Glomerular visceral epithelial cell (primary cell): Measurements from ENCODE around the gene INKA1.
"Not testable (repeated sequence)": the region's sequence is repeated elsewhere in the genome, so short reads cannot be mapped to it uniquely, and the experiment has no call there.

ENCODE experiments used
- DNase-seq: peaks from one replicate; pipeline ENCODE4 v3.0.0-alpha.2; 2016; ENCODE audit errors: extremely low spot score

INKA1 gene

GRCh38 chr3:49807431-49808114, 4.5 kb downstream of the INKA1 start:
- no peak for DNase-seq

DNA sequence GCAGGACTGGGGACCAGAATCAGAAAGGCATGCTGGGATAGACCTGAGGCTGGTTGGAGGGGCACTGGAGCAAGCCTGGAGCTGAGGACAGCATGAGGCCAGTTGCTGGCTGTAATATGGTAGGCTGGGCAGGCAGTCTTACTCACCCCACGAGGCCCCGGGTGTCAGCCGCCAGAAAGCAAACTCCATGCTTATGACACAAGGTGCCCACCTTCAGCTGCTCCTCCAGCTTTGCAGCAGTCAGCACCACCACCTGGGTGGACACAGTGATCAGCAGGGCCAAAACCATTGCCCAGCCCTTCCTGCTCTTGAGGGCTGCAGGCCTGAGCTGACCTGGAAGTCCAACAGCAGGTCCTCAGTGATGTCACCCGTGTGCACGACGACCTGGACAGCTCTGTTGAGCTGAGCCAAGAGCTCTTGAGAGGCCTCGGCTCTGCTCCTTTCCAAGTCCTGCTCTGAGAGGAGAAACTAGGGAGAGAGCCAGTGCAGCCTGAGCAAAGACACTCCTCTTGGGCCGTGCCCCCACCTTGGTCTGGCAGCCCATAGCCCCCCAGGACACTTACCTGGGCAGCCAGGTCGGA, 9.9 kb downstream of the INKA1 start:
- no peak for DNase-seq

DNA sequence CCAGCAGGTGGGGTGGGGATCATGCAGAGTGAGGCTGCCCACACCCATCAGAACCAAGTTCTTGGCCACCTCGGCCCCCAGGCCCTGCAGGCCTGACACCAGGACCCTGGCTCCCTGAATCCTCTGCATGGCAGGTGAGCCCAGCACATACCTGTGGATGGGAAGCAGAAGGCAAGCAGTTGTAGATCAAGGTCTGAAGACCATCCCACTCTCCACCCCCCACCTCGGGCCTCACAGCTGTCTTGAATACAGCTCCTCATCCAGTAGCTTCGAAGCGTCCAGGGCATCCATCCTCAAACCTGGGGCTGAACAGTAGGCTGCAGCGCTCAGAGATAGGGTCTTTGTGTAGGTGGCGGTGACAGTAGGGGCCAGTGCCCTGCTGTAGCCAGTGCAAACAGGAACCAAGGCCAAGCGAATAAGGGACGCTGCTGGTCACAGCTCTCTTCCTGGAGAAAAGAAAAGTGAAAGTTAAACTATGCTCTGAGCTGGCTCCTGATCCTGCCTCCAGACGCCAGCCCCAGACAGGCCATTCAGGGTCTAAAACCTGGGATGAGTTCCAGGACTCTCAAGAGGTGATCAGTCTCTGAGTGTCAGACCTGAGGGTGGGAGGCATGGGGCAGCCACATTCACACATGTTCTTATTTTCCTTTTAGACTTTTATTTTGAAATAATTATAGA, 10.6 kb downstream of the INKA1 start, which contains the start of gene UBA7:
UBA7 (minus strand) TSS at position 457 of the 678 bp plus-strand sequence; CDS start at position 291, 166 bp downstream.
- peak; percentile 72 for DNase-seq

GRCh38 chr3:49823131-49823530, 20.1 kb downstream of the INKA1 start:
- DNase-seq: not testable (repeated sequence)

- DNase-seq: no peak
Measured at GRCh38 chr3:49826016-49826415, 23.0 kb downstream of the INKA1 start.

- DNase-seq: no peak
Measured at GRCh38 chr3:49831341-49831740, 28.3 kb downstream of the INKA1 start.

DNA sequence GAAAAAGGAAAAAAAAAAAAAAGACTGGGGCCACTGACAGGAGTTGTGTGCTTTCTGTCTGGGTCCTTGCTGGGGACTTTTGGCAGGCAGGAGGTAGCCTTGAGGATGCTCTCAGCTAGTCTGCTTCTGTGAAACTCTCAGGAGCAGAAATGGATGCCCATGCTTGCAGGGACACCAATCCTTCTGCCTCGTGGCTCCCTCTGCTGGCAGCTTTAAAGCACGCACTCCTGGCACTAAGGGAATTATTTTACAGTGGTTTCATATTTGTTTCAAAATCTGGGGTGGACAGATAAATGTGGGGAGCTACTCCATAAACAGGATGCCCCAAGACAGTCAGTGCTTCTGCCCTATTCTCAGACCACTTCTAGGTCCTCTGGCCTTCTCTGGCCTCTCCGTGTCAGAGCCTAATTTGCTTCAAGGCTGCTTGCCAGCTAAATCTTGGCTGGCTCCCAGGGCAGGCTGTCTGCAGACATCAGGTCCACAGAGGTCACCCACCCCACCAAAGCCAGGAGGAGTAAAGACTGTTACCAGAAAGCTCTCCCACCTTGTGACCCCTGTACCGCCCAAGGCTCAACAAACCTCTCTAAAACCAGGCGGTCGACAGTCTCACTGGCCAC, 36.2 kb downstream of the INKA1 start:
- DNase-seq: peak; percentile 71

- DNase-seq: no peak
Measured at GRCh38 chr3:49840388-49840787, 37.3 kb downstream of the INKA1 start.

GRCh38 chr3:49841126-49841696, 38.1 kb downstream of the INKA1 start:
- DNase-seq: peak; percentile 13

DNA sequence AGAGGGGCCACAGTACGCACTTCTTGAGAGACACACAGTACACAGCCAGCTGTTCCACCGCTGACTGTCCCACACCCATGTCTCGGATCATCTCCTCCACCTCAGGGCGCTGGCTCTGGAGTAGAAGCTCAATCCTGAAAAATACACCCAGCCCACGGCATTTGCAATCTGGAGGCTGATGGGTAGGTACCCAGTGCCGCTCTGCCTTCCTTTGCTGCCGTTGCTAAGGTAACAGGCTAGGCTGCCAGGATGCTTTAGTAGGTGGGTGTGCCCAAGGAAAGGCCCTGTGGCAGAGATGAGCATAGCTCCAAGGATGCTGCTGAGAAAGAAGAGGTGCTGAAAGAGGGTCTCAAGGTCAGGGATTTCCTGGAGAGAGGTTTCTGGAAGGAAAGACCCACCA, 38.7 kb downstream of the INKA1 start:
- no peak for DNase-seq

- DNase-seq: no peak
Measured at GRCh38 chr3:49842843-49843517, 39.9 kb downstream of the INKA1 start.

GRCh38 chr3:49844464-49845183, 41.6 kb downstream of the INKA1 start:
- DNase-seq: no peak

DNA sequence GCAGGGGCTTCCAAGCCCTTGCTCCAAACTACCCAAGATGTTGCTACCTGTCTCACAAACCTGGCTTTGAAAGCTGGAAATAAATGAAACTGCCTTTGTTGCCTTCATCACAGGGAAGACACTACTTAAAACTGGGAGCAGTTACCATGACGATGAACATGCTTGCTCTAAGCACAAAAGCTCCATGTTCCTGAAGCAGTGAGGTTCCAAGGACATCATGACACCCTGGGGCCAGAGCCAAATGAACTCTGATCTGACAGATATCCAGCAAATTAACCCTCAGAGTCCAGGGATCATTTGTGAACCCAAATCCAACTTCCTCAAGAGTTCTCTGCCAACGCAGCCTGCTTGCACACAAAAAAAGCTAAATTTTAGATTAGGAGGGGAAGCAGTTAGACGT, 42.6 kb downstream of the INKA1 start:
- DNase-seq: no peak
